Smooth muscle cell of trachea (primary cell): ENCODE measurements around the gene DHRS9. TPM values are rescaled to one million over a fixed set of nuclear protein-coding genes. Genes with fewer than 3 reads are reported as not detected.

Source experiments
- total RNA-seq: library from RNA; depleted of rRNA; stranded (reverse); fragments of >200 nt; gene quantifications from 2 replicates; pipeline ENCODE4 v1.2.1, GENCODE V29; 2014

The DHRS9 gene
- not detected in 2 replicates for total RNA-seq

GRCh38 chr2:169069341-169069740, at the start of gene DHRS9:
Gene DHRS9 (plus strand): TSS chr2:169069563. CDS start chr2:169081582, 12,019 bp downstream.

DNA sequence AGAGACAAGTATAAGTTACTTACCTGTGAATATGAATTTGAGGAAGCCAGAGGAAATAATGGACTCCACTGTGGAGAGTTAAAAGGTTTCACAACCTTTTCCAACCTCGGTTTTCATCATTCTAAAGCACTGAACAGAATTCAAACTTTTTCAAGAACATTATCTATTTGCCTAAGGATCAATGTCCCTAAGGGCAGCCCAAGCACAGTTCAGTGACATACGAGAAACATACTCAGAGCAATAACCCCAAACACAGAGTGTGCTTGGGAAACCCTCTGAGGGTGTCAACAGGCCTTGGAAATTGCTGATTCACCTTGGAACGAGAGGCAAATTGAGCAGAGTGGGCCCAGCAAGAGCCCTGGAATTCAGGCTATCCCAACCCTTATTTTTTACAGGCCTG, 38.2 kb upstream of the DHRS9 start, which contains the start of gene ABCB11:
TSS of gene ABCB11 (minus strand) at position 123 of the 400 bp plus-strand sequence. CDS start 13,199 bp downstream, outside the sequence.

Other genes with a start within 250 kb of the DHRS9 start
- gene SPC25, start 179.1 kb upstream of the DHRS9 start, total RNA-seq: 14.1 TPM in 1 of 2 replicates, not detected in the other
- gene G6PC2, start 168.3 kb upstream of the DHRS9 start, total RNA-seq: not detected in 2 replicates
- gene ABCB11, start 38.2 kb upstream of the DHRS9 start, total RNA-seq: under 0.01 TPM in 1 of 2 replicates, not detected in the other